SHP77 (cell line): Measurements from ENCODE around the gene SLC9A9.

Experiments
- DNase-seq, 2 experiments: peaks; one replicate each; lab custom pipeline; 2025; lab: John Stamatoyannopoulos, UW

SLC9A9 gene

DNA sequence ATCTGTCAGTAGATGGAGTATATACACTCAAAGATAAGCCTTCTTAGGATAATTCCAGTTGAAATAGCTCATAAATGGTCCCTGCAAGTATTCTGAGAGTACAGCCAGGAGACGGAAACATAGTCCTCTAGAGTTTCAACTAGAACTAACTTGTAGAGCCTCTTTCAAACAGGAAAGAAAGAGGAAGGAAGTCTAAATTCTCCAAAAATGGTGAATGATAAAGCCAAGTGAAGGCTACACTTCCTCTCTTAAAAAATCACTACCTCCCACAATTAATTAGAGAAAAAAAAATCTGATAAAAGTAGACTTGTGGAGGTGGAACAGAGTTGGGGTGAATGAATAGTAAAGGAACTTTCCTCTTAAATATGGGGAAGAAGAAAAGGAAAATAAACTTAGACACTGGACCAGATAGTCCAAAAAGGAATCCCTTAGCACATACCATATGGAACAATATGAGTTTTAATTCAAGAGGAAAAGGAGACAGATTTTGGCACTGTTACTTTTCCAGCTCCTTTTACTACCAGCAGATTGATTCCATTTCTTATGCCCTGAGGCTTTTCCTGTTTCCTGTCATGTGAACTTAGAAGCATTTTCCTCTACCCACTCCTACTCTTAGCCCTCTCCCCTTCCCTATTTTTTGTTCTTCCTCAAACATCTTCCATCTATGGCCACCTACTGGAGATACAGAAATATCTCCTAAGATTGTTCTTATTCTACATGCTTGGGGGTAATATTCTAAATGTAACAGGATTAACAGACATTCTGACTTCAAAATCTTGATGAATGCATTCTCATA lies 521.1 kb downstream of the SLC9A9 start:
- no peak for DNase-seq

DNA sequence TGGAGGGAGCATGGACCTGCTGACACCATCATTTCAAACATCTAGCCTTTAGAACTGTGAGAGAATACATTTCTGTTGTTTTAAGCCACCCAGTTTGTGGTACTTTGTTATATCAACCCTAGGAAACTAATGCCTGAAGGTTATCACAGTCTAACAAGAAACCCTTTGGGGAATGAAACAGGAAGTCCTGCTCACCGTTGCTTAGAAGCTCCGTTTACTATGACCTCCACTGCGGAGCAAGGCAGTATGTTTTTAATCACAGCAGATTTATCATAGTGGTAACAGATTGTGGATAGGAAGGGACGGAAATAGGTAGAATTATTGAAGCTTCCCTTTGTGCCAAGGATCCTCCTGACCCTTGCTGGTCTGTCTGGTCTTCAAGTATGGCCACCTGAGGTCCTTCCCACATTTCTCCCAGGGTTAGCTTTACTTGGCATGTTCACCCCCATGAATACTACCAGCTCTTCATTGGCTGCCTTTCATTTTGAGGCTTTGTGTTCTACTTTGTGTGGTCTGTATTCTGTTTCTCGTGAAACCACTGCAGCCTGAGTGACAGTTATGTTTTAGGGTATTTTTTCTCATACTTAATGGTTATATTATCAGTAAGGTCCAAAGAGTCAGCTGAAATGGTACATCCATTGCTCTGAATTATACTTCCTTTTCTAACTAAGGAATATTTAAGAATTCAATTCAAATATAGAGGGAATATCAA lies 527.1 kb downstream of the SLC9A9 start:
- no peak for DNase-seq

DNA sequence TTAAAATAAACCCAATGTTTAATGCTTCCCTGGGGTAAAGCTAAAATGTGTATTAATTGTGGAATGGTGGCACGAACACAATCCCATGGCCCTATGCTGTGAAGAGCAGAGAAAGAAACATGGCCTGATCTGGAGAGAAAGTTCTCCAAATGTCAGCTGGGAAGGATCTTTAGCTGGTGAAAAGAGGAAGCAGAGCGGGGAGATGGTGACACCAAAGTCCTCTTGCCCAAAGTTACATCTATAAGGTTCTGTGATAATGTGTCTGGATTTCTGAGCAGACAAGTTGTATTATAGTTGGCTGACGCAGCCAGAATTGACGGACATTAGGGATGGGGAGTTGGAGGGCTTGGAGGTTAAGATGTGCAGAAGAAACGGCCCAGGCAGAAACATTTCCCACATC lies 532.5 kb downstream of the SLC9A9 start:
- no peak for DNase-seq

DNA sequence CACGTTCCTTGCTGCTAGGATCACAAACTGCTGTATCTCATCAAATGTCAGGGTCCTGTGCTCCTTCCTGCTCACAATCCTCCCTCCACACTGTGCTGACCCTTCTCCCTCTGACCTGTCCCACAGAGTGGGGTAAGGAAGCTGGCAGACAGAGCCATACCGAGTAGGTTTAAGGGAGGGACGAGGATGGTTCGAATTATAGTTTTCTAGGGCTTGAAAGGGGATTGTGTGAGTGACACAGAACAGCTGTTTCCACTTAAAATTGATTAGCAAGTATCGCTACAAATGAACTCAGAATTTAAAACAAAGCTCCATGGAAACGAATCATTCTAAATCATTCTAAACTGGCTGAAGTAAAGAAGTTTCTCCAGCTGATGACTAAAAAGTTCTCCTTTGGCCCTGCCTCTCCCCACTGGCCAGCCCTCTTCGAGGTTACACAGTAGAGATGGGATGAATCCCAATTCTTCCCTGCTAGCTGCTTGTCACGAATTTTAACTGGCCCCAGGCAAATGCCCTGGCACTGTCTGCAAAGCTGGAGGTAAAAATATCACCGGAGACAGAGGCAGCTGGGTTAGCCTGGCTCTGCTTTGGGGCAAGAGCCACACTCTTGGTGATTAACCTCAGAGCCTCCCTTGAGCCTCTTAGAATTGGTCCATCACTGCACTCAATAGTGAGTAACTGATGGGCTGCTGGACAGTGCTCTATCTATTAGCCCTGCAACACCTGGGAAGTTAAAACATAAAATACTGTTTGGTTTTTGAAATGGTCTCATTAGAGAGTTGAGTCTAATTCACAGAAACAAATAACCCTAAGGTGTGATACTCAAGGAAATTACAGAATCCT lies 533.8 kb downstream of the SLC9A9 start:
- no peak for DNase-seq

GRCh38 chr3:143313893-143314188 lies 534.4 kb downstream of the SLC9A9 start:
- no peak for DNase-seq

- DNase-seq: no peak
Observed at GRCh38 chr3:143313025-143313892, 535.0 kb downstream of the SLC9A9 start.

DNA sequence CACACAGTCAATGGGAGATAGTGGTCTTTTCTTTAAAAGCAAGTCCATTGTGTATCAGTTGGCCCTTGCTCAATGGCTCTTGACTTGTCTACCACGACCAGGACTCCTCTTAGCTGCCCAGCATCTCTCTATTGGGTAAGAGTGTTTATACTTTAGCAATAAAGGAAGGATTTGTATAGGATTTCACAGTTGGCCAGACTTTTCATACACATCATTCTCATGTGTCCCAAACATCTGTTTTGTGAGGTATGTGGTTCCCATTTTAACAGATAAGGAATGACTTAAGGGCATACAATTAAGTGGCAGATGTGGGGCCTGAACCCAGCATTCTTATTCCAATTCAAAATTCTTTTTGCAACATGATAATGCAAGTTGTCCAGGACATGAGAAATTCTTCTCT lies 537.2 kb downstream of the SLC9A9 start:
- DNase-seq: no peak

GRCh38 chr3:143309705-143310104 lies 538.6 kb downstream of the SLC9A9 start:
- no peak for DNase-seq

GRCh38 chr3:143307613-143308183 lies 540.6 kb downstream of the SLC9A9 start:
- no peak for DNase-seq

DNA sequence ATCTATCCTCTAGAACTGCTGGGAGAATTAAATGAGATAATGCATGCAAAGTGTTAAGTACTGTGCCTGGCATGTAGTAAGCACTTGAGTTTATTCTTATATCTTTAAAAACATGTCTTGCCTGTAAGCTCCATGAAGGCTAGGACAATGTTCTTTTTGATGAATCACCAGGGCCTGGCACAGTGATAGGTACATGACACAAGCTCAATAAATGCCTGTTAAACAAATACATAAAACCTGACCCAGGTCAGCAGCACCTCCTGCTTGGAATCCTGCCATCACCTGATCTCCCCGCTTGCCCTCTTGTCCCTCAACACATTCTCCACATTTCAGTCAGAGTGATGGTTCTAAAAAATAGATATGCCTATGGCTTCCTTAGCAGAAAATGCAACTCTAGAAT lies 541.9 kb downstream of the SLC9A9 start:
- DNase-seq: no peak

GRCh38 chr3:143302638-143303171 lies 545.6 kb downstream of the SLC9A9 start:
- DNase-seq: no peak

- no peak for DNase-seq
Observed at GRCh38 chr3:143301031-143301901, 547.0 kb downstream of the SLC9A9 start.

- DNase-seq: no peak
Observed at GRCh38 chr3:143298886-143299535, 549.3 kb downstream of the SLC9A9 start.

DNA sequence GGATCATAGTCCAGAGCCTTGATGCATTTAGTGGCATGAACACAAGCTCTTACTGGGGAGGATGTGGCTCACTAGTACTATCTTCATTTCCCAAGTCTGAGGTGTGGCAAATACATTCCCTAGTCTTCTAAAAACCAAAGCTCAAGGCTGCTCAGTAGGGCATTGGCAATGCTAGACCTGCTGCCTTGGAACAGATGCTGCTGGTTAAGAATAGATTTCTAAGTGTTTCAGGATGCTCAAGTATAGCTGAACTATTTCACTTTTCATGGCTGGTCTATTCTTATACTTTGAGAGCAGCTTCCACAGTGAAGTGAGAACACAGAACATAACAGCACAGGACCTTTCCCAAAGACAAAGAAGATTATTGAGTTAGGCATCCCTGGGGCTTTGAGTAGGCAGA lies 549.9 kb downstream of the SLC9A9 start:
- DNase-seq: no peak

- DNase-seq: no peak
Observed at GRCh38 chr3:143295201-143296080, 552.8 kb downstream of the SLC9A9 start.

DNA sequence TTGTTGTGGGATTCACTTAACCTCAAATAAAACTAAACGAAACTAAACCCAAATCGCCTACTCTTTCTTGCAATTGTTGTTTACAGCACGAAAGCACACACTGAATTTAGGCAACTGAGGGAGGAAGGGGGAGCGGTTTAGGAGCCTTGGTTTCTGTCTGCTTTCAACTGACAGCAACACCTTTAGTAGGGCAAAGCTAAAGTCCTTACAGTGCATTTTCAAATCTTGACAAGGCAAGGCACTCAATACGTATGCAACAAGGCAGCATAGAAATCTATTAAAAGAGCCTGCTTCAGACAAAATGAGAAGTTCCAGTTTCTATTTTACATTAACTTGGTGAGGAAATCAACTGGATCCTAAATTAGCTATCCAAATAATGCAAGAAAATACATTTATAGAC lies 554.1 kb downstream of the SLC9A9 start:
- no peak for DNase-seq

DNA sequence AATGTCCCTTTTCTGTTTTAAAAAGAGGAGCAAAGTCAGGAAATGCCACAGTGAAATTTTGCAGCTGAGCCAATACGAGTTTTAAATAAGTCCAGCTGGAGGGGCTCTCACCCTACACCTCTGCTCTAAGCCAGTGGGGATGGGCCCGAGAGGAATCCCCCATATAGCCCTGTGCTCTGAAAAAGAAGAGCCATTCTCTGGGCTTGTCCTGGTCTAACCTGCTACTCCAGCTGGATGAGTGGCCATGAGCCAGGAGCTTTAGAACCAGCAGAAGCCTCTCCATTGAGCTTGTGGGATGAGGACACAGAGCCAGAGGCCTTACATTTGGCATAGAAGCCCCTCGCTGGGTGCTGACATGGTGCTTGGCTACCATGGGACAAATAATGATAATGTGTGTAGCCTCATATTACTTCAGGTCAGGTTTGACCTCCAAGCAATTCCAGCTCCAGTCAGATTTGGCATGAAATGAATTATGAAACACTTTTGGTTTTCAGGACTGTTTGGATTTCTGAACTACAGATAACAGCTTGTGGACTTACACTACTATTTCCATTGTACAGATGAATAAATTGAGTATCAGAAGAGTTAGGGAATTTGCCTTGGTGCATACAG lies 556.3 kb downstream of the SLC9A9 start:
- DNase-seq: no peak

- DNase-seq: no peak
Observed at GRCh38 chr3:143288944-143289343, 559.3 kb downstream of the SLC9A9 start.
